Left ventricle myocardium inferior (tissue), 1 donor: ENCODE measurements around the gene PKNOX2. TPM values are rescaled to one million over a fixed set of nuclear protein-coding genes. Genes with fewer than 3 reads are reported as not detected.

Source experiments
- DNase-seq: peaks from one replicate; pipeline ENCODE4 v3.0.0-alpha.2; 2020
- H3K27ac ChIP-seq: fragments of 200-600 bp; replicated peaks from 2 replicates; pipeline ENCODE4 v1.8.0; 2021
- H3K27me3 ChIP-seq: fragments of 200-600 bp; 2 replicates; pipeline ENCODE4 v1.8.0; 2021; ENCODE audit warnings: low read depth
- H3K36me3 ChIP-seq: fragments of 200-600 bp; 2 replicates; pipeline ENCODE4 v1.8.0; 2021
- H3K4me1 ChIP-seq: fragments of 200-600 bp; 2 replicates; pipeline ENCODE4 v1.8.0; 2021
- H3K4me3 ChIP-seq: fragments of 200-600 bp; 2 replicates; pipeline ENCODE4 v1.8.0; 2021; ENCODE audit warnings: mild to moderate bottlenecking, moderate library complexity
- H3K9me3 ChIP-seq: fragments of 200-600 bp; replicated peaks from 2 replicates; pipeline ENCODE4 v1.8.0; 2021
- intact Hi-C: fragments of 100-400 bp; cut with micrococcal nuclease; formaldehyde crosslinking; loops from one replicate; pipeline ENCODE4 v1.11.0; 2022
- total RNA-seq: library from RNA; stranded (reverse); fragmentation: NEBNext Ultra II Directional; extraction: Animal tissue kit (Norgen Biotek cat#: 25700); gene quantifications from one replicate; pipeline ENCODE4 v1.2.1, GENCODE V29; 2021
- TF ChIP-seq, protein P1 (sequence below): fragments of 200-600 bp; IDR thresholded peaks from 2 replicates; pipeline ENCODE4 v1.8.0; 2021; ENCODE audit warnings: antibody characterized with exemption, mild to moderate bottlenecking, borderline replicate concordance
- donor health status: DM: no; HTN: yes; CAD: no; lungs with severe emphysema.

The PKNOX2 gene
- total RNA-seq, 1 donor from 2014 or later: 6.2 TPM

DNA sequence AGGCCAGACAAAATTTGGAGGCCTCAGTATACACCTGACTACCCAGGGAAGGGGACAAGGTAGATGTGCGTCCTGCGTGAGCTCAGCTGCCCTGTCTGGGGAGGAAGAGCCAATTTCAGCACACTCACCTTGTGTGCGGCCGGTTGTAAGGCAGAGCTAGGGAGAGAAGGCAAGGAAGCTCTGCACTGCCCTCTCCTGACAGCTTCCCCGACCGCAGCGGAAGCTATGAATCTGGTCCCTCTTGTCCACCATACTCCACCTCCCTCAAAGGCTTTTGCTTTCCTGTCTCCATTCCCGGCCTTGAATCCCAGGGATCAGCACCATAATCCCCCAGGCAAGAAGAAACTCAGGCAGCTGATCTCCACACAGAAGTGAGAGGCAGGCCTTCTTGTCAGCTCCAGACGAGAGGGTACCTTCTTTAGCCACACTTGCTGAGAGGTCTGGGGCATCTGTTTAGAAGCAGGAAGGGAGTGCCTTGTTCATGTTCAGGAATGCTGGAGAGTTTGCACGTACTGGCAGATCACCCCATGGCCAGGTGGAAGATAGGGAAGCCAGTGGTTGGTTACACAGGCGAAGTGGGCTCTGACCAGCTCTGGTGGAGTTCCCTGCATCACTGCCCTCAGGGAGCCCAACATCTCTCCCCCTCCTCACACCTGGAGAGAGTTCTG is 269.0 kb downstream of the PKNOX2 start:
- Histone ChIP-seq H3K27ac (no peak overlapping the region), H3K9me3 (no peaks in the 10 kb centered on the region), H3K27me3 (no peaks in the 10 kb centered on the region), H3K36me3 (no peaks in the 10 kb centered on the region), H3K4me3 (no peak overlapping the region), H3K4me1 (peaks cover 27% of the 10 kb centered on the region)
- intact Hi-C loops: loop anchor here (10.0 kb wide), 1 partner anchor 469 kb away; no protein-coding TSS in a partner anchor
- DNase-seq: peak; percentile 36
- TF ChIP-seq, protein P1, sequence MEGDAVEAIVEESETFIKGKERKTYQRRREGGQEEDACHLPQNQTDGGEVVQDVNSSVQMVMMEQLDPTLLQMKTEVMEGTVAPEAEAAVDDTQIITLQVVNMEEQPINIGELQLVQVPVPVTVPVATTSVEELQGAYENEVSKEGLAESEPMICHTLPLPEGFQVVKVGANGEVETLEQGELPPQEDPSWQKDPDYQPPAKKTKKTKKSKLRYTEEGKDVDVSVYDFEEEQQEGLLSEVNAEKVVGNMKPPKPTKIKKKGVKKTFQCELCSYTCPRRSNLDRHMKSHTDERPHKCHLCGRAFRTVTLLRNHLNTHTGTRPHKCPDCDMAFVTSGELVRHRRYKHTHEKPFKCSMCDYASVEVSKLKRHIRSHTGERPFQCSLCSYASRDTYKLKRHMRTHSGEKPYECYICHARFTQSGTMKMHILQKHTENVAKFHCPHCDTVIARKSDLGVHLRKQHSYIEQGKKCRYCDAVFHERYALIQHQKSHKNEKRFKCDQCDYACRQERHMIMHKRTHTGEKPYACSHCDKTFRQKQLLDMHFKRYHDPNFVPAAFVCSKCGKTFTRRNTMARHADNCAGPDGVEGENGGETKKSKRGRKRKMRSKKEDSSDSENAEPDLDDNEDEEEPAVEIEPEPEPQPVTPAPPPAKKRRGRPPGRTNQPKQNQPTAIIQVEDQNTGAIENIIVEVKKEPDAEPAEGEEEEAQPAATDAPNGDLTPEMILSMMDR: peak; percentile 71

DNA sequence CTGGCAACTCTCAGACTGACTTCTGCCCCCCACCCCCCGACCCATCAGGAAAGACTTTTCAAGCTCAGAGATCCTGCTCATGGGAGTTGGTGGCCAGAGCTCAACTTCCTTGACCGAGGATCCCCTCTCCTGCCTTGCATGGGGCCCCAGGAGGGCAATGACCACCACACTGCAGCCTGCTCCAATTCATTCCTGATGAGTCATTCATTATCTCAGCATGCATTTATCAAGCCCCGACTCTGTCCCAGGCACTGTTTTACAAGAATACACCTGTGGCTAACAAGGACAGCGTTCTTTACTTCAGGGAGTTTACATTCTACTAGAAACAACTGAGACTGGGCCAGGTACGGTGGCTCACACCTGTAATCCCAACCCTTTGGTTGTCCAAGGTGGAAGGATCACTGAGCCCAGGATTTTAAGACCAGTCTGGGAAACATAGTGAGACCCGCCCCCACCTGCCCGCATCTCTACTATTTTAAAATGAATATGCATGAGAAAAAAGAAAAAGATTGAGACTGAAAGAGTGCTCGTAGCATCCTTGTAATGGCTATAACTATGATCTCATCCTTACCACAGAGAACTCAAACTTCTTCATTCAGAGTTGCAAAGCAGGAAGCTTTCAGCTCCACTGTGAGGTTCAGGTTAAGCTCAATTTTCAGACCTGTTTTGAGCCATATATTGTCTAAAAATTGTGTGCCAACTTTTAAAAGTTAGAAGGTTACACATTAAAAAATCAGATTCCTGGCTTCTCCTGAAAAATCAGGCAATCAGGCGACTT is 271.1 kb downstream of the PKNOX2 start:
- intact Hi-C loops: loop anchor here (10.0 kb wide), 1 partner anchor 471 kb away; no protein-coding TSS in a partner anchor
- TF ChIP-seq, protein P1: no peak
- Histone ChIP-seq H3K4me1 (peaks cover 8% of the 10 kb centered on the region), H3K36me3 (no peaks in the 10 kb centered on the region), H3K27ac (no peak overlapping the region), H3K9me3 (no peaks in the 10 kb centered on the region), H3K4me3 (no peak overlapping the region), H3K27me3 (no peaks in the 10 kb centered on the region)
- DNase-seq: no peak

GRCh38 chr11:125441648-125442410 is 277.3 kb downstream of the PKNOX2 start:
- H3K9me3 ChIP-seq: no peaks in the 10 kb centered on the region
- peaks cover 7% of the 10 kb centered on the region for H3K36me3 ChIP-seq
- H3K27me3 ChIP-seq: no peaks in the 10 kb centered on the region
- TF ChIP-seq, protein P1: no peak
- peaks cover 18% of the 10 kb centered on the region for H3K4me1 ChIP-seq
- no peak overlapping the region for H3K4me3 ChIP-seq
- no peak overlapping the region for H3K27ac ChIP-seq
- DNase-seq: no peak
- intact Hi-C loops: no loop called here

GRCh38 chr11:125442946-125443345 is 278.4 kb downstream of the PKNOX2 start:
- TF ChIP-seq, protein P1: no peak
- Histone ChIP-seq H3K27ac (peak overlapping the region; percentile 82), H3K9me3 (no peaks in the 10 kb centered on the region), H3K4me3 (no peak overlapping the region), H3K36me3 (peaks cover 7% of the 10 kb centered on the region), H3K27me3 (no peaks in the 10 kb centered on the region), H3K4me1 (peaks cover 18% of the 10 kb centered on the region)
- DNase-seq: no peak
- intact Hi-C loops: no loop called here

DNA sequence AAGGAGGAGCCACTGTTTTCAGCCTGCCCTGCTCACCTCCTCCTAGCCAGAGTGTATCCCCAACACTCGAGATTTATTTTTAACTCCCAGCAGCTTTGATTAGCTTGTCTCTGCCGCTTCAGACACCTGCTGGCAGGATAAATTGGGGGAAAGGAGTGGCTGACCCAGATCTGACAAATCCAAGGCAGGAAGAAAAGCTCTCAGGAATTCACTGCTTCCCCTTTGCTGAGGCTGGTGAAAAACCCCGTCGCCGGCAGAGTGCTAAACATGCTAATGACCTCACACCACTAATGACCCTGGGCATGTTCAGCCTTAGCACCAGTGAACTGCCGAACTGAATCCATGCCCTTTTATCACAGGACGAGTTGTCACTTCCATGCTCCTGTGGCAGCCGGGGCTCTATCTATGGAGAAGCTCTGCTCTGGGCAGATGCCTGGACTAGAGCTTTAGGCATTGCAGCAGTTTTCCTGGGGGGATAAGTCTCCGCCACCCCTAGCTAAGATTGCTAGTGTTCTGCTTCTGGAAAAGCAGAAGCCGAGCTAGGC is 279.3 kb downstream of the PKNOX2 start:
- H3K4me3 ChIP-seq: no peak overlapping the region
- no peak for DNase-seq
- peaks cover 7% of the 10 kb centered on the region for H3K36me3 ChIP-seq
- peaks cover 18% of the 10 kb centered on the region for H3K4me1 ChIP-seq
- H3K27ac ChIP-seq: peak overlapping the region; percentile 82
- H3K27me3 ChIP-seq: no peaks in the 10 kb centered on the region
- TF ChIP-seq, protein P1: no peak
- intact Hi-C loops: no loop called here
- no peaks in the 10 kb centered on the region for H3K9me3 ChIP-seq
